SK-N-SH treated with all-trans-retinoic acid at 6 μM for 48 hours (cell line): Measurements from ENCODE around the gene SLC27A5.
"Not testable (repeated sequence)": the region's sequence is repeated elsewhere in the genome, so short reads cannot be mapped to it uniquely, and the experiment has no call there.

ENCODE experiments used
- BACH2 ChIP-seq: fragments of 250-450 bp; sonication (Bioruptor Pico); IDR thresholded peaks from 2 replicates; pipeline ENCODE4 v1.9.0; 2021; ENCODE audit warnings: mild to moderate bottlenecking, borderline replicate concordance
- CSDC2 ChIP-seq: fragments of 250-450 bp; sonication (Bioruptor Pico); IDR thresholded peaks from 2 replicates; pipeline ENCODE4 v1.5.0; 2020; ENCODE audit warnings: mild to moderate bottlenecking, moderate library complexity
- ESRRG ChIP-seq: fragments of 250-450 bp; sonication (Bioruptor Pico); IDR thresholded peaks from 2 replicates; pipeline ENCODE4 v1.6.1; 2021; ENCODE audit warnings: mild to moderate bottlenecking
- OSR1 ChIP-seq: fragments of 250-450 bp; sonication (Bioruptor Pico); IDR thresholded peaks from 2 replicates; pipeline ENCODE4 v1.8.0; 2022; ENCODE audit warnings: moderate library complexity, mild to moderate bottlenecking, inconsistent platforms
- POU6F1 ChIP-seq: fragments of 250-450 bp; sonication (Bioruptor Pico); IDR thresholded peaks from 2 replicates; pipeline ENCODE4 v1.8.0; 2021; ENCODE audit warnings: low read depth, mild to moderate bottlenecking, moderate library complexity, borderline replicate concordance
- PPARA ChIP-seq: fragments of 250-450 bp; sonication (Bioruptor Pico); IDR thresholded peaks from 2 replicates; pipeline ENCODE4 v1.5.0; 2020; ENCODE audit warnings: mild to moderate bottlenecking, borderline replicate concordance
- RARB ChIP-seq: fragments of 250-450 bp; sonication (Bioruptor Pico); IDR thresholded peaks from 2 replicates; pipeline ENCODE4 v1.8.0; 2021; ENCODE audit warnings: mild to moderate bottlenecking, moderate library complexity
- ZNF565 ChIP-seq: fragments of 450-650 bp; formaldehyde crosslinking; conservative IDR thresholded peaks from 2 replicates; pipeline ENCODE4 v1.5.0; 2020; ENCODE audit warnings: low read depth, mild to moderate bottlenecking, moderate library complexity
- TF ChIP-seq, protein P1 (sequence below): fragments of 250-450 bp; sonication (Bioruptor Pico); IDR thresholded peaks from 2 replicates; pipeline ENCODE4 v1.8.0; 2020; ENCODE audit warnings: mild to moderate bottlenecking, moderate library complexity, borderline replicate concordance

DNA sequence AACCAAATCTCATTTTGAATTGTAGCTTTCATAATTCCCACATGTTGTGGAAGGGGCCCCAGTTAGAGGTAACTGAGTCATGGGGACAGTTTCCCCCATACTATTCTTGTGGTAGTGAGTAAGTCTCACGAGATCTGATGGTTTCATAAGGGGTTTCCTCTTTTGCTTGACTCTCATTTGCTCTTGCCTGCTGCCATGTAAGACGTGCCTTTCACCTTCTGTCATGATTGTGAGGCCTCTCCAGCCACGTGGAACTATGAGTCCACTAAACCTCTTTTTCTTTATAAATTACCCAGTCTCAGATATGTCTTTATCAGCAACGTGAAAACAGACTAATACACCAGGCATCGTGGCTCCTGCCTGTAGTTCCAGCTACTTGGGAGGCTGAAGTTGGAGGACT lies 61.8 kb downstream of the SLC27A5 start:
- not testable (repeated sequence) for TF ChIP-seq PPARA (CRISPR knock-in tag); BACH2 (CRISPR knock-in tag); POU6F1 (CRISPR knock-in tag); ZNF565 (CRISPR knock-in tag); RARB (CRISPR knock-in tag); CSDC2; ESRRG (CRISPR knock-in tag); OSR1 (CRISPR knock-in tag)
- TF ChIP-seq, protein P1, sequence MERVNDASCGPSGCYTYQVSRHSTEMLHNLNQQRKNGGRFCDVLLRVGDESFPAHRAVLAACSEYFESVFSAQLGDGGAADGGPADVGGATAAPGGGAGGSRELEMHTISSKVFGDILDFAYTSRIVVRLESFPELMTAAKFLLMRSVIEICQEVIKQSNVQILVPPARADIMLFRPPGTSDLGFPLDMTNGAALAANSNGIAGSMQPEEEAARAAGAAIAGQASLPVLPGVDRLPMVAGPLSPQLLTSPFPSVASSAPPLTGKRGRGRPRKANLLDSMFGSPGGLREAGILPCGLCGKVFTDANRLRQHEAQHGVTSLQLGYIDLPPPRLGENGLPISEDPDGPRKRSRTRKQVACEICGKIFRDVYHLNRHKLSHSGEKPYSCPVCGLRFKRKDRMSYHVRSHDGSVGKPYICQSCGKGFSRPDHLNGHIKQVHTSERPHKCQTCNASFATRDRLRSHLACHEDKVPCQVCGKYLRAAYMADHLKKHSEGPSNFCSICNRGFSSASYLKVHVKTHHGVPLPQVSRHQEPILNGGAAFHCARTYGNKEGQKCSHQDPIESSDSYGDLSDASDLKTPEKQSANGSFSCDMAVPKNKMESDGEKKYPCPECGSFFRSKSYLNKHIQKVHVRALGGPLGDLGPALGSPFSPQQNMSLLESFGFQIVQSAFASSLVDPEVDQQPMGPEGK (CRISPR knock-in tag) = not testable (repeated sequence)
